UCSD-AML1 (cell line): ENCODE data around the gene ZNF236.
"Not testable (repeated sequence)": the region's sequence is repeated elsewhere in the genome, so short reads cannot be mapped to it uniquely, and the experiment has no call there.

Experiments used
- DNase-seq: peaks from one replicate; lab custom pipeline; 2025; ENCODE audit not compliant: unreplicated experiment; lab: John Stamatoyannopoulos, UW

ZNF236 gene

DNA sequence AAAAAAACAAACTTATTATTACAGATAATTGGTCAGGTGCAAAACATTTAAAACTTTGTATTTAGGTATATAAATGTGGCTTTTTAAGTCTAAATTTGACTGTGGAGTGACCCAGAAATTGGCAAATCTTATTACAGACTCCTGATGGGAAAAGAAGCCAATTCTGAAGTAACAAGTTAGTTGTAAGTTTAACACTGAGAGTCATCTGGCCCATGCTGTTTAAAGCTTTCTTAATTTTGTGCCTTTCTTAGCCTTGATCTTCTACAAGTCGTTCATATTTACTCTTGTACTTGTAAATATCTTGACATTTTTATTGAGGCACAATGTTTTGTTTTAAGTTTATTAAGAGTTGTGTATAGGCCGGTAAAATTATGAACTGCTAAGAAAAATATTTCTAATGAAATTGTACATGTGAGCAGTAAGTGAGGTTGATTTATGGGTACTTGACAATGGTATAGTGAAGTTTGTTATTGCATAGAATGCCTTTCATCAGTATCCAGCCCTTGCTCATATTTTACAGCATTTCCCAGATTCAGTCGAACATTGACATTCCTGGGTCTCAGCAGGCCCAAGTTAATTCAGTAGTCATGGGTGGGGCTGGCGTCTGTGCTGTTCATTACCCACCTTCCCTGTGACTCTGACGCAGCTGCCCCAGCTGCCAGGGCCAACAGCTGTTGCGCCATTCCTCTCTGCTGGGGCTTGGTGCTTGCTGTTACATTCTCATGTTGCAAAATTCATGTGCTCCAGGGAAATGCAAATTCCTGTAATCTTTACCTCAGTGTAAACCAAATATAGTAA lies 121.4 kb downstream of the ZNF236 start:
- DNase-seq: no peak

DNA sequence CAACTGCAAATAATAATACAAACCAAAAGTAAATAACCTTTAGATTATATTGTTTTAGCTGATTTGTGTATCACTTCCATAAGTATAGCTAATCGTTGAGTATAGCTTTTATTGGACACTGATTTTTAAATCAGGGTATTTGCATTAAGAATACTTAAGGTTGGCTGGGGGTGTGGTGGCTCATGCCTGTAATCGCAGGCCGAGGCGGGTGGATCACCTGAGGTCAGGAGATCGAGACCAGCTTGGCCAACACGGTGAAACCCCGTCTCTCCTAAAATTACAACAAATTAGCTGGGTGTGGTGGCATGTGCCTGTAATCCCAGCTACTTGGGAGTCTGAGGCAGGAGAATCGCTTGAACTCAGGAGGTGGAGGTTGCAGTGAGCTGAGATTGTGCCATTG lies 122.0 kb downstream of the ZNF236 start:
- DNase-seq: not testable (repeated sequence)

DNA sequence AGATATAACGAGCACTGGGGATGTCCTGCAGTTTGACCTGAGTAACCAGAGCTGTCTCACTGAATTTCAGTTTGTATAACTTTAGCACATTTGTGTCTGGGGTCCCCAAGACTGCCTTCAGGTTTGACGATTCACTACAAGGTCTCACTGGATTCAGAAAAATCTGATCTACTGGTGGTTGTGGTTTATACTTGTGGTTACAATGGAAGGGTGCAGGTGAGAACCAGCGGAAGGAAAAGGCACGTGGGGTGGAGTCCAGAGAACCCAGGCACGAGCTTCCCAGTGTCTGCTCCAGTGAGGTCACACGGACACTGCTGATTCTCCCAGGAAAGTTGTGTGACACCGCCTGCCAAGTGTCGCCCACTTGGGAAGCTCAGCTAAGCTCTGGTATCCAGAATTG lies 126.0 kb downstream of the ZNF236 start:
- no peak for DNase-seq

DNA sequence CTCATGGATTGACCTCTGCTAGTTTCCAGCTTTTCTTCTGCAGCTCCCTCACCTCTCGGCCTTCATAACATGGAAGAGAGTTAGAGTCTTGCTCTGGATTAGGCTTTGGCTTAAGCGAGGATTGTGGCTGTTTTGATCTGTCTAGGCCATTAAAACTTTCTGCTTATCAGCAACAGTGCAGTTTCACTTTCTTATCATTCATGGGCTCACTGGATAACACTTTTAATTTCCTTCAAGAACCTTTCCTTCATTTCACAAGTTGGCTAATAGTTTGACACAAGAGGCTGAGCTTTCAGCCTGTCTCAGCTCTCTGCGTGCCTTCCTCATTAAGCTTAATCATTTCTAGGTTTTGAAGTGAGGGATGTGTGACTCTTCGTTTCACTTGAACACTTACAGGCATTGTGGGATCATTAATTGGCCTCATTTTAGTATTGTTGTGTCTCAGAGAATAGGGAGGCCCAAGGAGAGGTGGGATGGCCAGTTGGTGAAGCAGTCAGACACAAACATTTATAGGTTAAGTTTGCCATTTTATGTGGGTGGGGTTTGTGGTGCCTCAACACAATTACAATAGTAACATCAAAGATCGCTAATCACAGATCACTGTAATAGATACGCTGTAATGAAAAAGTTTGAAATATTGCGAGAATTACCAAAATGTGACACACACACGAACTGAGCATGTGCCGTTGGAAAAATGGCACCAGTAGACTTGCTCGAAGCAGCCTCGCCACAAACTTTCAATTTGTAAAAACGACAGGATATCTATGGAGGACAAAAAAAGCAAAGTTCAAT lies 129.3 kb downstream of the ZNF236 start:
- DNase-seq: no peak

DNA sequence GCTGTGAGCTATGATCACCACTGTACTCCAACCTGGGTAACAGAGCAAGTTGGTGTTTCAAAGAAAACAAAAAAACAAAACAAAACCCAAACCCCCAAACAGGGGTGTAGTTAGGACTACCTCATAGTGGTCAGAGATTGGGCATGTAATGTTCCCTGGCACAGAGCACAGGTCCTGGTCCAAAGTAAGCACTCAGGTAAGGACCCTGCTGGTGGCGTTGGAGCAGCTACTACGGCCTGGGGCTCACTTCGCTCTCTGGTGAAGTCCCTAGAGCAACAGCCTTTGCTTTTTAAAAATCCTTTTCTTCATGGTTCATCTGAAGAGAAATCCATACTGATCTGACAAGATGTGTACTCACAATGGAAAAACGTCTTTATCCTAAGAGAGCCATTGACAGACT lies 130.4 kb downstream of the ZNF236 start:
- no peak for DNase-seq

DNA sequence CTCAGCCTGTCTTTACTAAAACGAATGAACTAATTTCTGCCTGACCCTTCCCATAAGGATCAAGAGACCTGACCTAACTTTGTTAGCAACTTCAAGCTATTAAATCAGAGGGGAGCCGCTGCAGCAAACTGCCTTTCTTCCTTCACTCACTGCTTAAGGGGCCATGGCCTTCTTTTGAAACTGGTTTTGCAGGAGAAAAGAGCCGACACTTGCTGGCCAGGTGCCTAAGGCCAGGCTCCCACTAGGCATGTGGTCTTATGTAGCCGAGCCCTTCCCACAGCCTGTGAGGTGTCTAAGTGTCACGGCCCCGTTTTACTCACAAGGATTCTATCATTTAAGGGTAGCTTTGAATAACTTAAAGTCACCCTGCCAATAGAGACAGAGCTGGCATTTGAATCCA lies 130.8 kb downstream of the ZNF236 start:
- DNase-seq: no peak

DNA sequence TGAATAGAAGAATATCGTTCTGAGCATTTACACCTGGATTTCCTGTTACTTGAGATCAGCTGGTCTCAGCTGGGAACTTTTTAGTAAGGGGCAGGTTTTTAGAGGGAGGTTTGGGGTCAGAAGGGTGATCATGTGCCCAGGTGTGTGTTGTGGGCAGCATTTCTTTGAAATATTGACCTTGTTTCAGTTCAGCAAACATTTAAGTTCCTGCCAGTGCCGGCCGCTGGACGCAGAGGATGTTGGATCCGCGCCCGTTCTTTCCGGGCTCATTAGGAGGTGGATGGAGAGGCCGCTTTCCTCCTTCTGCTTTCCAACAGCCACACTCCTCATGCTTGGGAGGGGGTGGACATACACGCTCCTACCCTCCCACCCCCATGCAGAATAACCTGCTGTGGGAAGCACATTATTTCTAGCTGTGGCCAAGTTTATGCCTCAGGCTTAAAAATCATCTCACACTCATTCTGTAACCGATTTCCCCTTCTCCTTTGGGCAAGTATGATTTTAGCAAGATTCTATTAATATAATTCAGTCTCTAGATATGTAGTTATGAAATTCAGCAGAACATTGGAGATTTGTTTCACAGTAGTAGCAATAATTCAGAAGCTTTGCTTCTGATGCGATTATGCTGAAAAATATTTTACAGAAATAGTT lies 131.4 kb downstream of the ZNF236 start:
- DNase-seq: no peak

DNA sequence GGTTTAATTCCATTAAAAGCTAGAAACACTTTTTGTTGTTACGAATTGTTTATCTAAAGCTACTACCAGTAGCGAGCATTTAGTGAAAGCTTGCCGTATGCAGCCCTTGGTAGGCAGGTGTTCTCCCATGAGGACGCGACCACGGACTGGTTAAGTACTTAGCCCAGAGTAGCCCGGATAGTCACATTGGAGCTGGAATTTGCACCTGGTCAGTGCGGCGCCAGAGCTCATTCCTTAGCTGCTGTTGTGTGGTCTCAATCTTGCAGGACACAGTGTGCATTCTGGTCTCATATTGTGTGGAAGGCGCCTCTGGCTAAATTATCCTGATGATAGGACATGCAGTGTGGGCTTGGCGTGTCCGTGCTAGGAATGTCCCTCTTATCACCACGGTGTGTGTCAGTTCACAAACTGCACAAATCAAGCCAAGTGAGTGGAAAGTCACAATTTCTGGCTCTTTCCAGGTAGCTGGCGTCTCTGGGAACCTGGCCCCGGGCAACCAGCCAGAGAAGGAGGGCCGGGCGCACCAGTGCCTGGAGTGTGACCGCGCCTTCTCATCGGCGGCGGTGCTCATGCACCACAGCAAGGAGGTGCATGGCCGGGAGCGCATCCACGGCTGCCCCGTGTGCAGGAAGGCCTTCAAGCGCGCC lies 133.3 kb downstream of the ZNF236 start:
- DNase-seq: no peak

DNA sequence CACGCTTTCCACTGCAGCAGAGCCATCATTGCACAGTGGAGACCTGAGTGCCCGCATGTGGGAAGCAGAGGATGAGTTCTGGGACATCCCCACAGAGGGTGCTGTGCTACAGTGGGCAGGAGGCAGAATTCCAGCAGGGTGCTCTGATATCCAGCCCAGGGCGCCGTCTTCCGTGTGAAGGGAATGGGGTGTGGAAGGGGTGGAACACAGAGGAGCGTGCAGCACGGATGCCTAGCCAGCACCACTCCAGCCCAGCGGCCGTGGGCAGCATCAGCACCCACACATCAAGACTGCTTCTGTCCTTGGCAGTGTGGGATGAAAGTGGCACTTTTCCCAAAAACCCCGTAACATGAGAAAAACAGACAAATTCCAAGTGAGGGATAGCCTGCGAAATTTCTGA lies 134.3 kb downstream of the ZNF236 start:
- DNase-seq: no peak

DNA sequence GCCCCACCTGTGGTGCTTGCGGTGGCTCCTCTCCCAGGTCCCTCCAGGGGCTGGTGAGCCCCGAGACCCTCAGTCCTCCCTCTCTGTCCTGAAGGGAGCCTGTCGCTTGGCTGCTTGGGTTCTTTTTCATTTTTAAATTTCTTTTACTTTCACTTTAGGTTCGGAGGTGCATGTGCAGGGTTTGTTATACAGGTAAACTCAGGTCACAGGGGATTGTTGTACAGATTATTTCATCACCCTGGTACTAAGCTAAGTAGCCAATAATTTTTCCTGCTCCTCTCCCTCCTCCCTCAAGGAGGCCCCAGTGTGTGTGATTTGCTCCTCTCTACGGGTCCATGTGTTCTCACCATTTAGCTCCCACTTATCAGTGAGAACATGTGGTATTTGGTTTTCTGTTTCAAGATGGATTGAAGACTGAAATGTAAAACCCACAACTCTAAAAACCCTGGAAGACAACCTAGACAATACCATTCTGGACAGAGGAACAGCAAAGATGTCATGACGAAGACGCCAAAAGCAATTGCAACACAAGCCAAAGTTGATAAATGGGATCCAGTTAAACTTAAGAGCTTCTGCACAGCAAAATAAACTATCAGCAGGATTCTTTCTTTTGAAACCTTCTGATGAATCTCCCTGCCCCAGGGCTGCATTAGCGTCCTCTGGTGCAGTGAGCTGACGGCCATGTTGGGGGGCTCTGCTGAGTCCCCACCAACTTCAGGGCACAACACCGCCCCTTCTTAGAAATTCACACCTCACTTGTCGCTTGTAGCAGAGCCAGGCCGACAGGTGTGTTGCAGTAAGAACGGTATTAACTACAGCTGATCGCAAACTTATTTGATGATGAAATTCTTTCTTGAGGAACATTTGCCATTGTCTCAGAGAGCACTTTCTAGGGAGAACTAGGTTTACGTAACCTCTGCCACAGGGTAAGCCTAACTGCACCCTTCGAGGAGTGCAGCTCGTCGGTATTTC lies 135.3 kb downstream of the ZNF236 start:
- DNase-seq: no peak

DNA sequence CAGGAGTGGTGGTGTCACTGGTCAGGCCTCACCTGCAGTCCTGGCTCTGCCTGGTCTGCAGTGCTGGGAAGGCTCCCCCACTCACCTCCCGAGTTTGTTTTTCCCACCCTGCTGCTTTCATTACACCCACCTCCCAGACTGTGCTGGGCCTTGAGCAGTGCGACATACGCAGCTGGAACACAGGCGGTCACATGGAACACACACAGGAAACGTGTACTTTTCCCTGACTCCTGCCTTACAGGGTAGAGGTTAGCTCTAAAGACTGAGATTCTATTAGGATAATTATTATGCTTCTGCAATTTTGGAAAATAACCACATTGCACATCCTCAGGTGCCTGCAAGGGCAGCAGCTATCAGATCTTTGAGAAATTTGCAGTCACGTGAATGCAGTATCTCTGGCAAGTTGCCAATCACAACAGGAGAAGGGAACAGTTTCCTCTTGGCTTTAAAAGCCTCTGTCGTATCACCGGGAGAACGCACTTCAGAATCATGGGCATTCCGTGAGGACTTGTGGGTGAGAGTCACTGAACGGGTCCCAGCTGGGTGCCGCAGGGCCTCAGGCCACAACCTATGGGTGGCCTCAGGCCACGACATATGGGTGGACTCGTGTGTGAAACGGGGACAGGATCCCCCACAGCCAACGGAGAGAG lies 136.5 kb downstream of the ZNF236 start:
- DNase-seq: no peak

DNA sequence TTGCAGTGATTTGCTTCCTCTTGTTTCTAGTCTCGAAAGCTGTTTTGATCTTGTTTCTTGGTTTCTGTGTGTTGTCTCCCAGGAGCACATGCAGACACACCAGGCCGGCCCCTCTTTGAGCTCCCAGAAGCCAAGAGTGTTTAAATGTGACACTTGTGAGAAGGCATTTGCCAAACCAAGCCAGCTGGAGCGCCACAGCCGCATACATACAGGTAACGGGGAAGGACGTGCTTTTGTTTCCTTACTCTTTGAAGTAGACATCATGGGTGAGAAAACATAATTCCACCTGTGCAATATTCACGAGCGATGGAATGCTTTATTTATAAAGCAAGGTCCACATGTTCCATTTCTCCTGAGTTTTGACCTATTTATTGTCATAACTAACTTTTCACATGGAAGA lies 137.2 kb downstream of the ZNF236 start:
- DNase-seq: no peak

DNA sequence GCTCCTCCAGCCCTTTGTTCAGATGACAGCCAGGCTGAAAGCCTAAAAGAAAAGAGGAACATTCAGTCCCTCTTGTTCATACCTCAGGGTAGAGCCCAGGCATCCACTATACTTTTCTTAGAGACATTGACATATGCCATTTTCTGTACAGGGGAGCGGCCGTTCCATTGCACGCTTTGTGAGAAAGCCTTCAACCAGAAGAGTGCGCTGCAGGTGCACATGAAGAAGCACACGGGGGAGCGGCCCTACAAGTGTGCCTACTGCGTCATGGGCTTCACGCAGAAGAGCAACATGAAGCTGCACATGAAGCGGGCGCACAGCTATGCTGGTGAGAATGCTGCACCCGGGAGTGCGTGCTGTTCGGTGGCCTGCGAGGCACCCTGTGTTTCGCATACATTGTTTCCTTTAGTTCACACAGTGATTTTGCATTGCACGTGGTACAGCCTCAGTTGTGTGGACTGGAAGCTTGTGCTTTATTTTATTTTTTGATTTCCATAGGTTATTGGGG lies 138.2 kb downstream of the ZNF236 start:
- DNase-seq: no peak

DNA sequence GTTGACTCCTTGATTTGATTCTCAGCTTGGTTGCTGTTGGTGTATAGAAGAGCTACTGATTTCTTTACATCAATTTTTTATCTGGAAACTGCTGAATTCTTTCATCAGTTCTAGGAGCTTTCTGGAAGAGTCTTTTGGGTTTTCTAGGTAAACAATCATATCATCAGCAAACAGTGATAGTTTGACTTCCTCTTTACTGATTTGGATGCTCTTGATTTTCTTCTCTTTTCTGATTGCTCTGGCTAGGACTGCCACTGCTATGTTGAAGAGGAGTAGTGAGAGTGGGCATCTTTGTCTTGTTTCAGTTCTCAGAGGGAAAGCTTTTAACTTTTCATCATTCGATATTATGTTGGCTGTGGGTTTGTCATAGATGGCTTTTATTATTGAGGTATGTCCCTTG lies 140.5 kb downstream of the ZNF236 start:
- no peak for DNase-seq

DNA sequence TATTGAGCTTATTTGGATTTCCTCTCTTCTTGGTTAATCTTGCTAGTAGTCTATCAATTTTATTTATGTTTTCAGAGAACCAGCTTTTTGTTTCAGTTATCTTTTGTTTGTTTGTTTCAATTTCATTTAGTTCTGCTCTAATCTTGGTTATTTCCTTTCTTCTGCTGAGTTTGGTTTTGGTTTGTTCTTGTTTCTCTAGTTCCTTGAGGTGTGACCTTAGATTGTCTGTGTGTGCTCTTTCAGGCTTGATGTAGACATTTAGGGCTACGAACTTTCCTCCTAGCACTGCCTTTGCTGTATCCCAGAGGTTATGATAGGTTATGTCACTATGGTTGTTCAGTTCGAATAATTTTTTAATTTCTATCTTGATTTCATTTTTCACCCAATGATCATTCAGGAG lies 141.6 kb downstream of the ZNF236 start:
- DNase-seq: no peak

DNA sequence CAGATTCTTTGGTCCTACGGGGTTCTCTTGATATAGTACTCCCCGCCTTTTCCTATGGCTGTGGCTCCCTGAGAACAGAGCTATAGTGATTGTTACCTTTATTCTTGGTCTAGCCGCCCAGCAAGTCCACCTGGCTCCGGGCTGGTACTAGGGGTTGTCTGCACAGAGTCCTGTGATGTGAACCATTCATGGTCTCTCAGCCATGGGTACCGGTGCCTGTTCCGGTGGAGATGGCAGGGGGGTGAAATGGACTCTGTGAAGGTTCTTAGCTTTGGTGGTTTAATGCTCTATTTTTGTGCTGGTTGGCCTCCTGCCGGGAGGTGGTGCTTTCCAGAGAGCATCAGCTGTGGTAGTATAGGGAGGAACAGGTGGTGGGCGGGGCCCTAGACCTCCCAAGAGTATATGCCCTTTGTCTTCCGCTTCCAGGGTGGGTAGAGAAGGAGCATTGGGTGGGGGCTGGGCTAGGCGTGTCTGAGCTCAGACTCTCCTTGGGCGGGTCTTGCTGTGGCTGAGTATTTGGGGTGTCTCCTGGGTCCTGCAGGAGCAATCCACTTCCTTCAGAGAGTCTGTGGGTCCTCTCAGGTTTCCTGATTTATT lies 143.3 kb downstream of the ZNF236 start:
- DNase-seq: not testable (repeated sequence)

DNA sequence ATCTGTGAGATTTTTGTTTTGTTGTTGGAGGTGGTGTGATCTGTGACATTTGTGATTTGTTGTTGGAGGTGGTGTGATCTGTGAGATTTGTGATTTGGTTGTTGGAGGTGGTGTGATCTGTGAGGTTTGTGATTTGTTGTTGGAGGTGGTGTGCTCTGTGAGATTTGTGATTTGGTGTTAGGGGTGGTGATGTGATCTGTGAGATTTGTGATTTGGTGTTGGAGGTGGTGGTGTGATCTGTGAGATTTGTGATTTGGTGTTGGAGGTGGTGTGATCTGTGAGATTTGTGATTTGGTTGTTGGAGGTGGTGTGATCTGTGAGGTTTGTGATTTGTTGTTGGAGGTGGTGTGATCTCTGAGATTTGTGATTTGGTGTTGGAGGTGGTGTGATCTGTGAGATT lies 144.9 kb downstream of the ZNF236 start:
- not testable (repeated sequence) for DNase-seq

DNA sequence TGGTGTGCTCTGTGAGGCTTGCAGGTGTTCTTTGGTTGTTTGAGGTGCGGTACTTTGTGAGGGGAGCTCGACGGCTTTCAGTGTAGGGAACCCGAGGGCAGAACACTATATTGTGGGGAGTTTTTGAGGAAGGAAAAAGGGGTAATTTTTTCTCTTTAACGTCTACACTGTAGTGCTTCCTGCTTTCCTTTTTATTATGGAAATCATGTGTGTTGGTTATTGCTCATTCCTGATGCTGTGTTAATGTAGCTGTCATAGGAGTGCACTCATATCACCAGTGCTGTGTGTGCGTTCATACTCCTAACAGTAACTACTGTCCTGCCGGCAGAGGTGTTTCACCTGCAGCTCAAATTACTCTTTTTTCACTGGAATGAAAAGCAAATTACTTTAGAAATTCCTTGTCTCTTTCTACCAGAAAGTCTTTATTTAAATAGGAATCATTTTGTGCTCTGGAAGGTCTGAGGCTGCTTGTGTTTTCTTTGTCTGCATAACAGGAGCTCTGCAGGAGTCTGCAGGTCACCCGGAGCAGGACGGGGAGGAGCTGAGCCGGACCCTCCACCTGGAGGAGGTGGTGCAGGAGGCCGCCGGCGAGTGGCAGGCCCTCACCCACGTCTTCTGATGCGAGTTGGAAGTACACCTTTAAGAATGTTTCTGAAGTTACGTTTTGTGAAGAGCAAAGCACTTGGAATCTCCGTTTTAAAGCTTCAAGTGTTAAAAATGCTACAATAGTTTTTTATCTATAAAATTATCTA lies 145.5 kb downstream of the ZNF236 start:
- no peak for DNase-seq
